Cardiac muscle cell (in vitro differentiated cells and primary cell): Measurements from ENCODE around the gene TSPAN3. TPM values are rescaled to one million over a fixed set of nuclear protein-coding genes. Genes with fewer than 3 reads are reported as not detected.

ENCODE experiments used
- DNase-seq, 2 donors: peaks; one replicate each; pipeline versions ENCODE4 v3.0.0 to v3.0.0-alpha.2; 2010 to 2017; ENCODE audit warnings: low read depth in 1 of 2, low spot score in 1 of 2
- H3K27ac ChIP-seq: fragments of 200-600 bp; sonication (generic); 2 replicates; pipeline ENCODE4 v1.5.1; 2016
- H3K27me3 ChIP-seq: fragments of 200-600 bp; sonication (generic); 2 replicates; pipeline ENCODE4 v1.6.0; 2016; ENCODE audit warnings: control low read depth
- H3K36me3 ChIP-seq: fragments of 200-600 bp; sonication (generic); 2 replicates; pipeline ENCODE4 v1.5.1; 2016; ENCODE audit warnings: control low read depth
- H3K4me1 ChIP-seq: fragments of 200-600 bp; sonication (generic); 2 replicates; pipeline ENCODE4 v1.8.1; 2017; ENCODE audit warnings: low read depth, mild to moderate bottlenecking, mixed run types
- H3K4me3 ChIP-seq: fragments of 200-600 bp; sonication (generic); 2 replicates; pipeline ENCODE4 v1.5.1; 2016; ENCODE audit warnings: mild to moderate bottlenecking
- H3K9me3 ChIP-seq: fragments of 200-600 bp; sonication (generic); 2 replicates; pipeline ENCODE4 v1.5.1; 2017; ENCODE audit warnings: low read depth, mild to moderate bottlenecking, control low read depth
- CTCF ChIP-seq: IDR thresholded peaks from 2 replicates; pipeline ENCODE4 v1.5.1; 2012; ENCODE audit warnings: low read depth, mild to moderate bottlenecking, low read length
- polyA plus RNA-seq: library from polyadenylated mRNA; unstranded; fragments of >200 nt; fragmentation: Nextera tagmentation; extraction: Ambion mirVana; gene quantifications from 2 replicates; pipeline ENCODE4 v1.2.1, GENCODE V29; 2016
- total RNA-seq: library from RNA; depleted of rRNA; stranded (reverse); fragments of >200 nt; gene quantifications from 2 replicates; pipeline ENCODE4 v1.2.3, GENCODE V29; 2016

The TSPAN3 gene
- total and polyA plus RNA-seq, 2 experiments from 2014 or later: 316 to 427 TPM

- Histone ChIP-seq H3K27ac (no peak overlapping the region), H3K4me1 (no peaks in the 10 kb centered on the region), H3K4me3 (no peak overlapping the region), H3K36me3 (no peaks in the 10 kb centered on the region), H3K9me3 (no peaks in the 10 kb centered on the region), H3K27me3 (no peaks in the 10 kb centered on the region)
- no peak for TF ChIP-seq CTCF
- no peak for DNase-seq
Measured at GRCh38 chr15:77002436-77002835, 68.5 kb downstream of the TSPAN3 start.

GRCh38 chr15:77001966-77002365 lies 68.9 kb downstream of the TSPAN3 start:
- no peak overlapping the region for H3K4me3 ChIP-seq
- H3K27ac ChIP-seq: no peak overlapping the region
- H3K9me3 ChIP-seq: no peaks in the 10 kb centered on the region
- no peaks in the 10 kb centered on the region for H3K27me3 ChIP-seq
- no peak for TF ChIP-seq CTCF
- no peaks in the 10 kb centered on the region for H3K36me3 ChIP-seq
- H3K4me1 ChIP-seq: no peaks in the 10 kb centered on the region
- DNase-seq: no peak

GRCh38 chr15:77001351-77001750 lies 69.6 kb downstream of the TSPAN3 start:
- no peak for TF ChIP-seq CTCF
- no peak for DNase-seq
- Histone ChIP-seq H3K4me3 (no peak overlapping the region), H3K27me3 (no peaks in the 10 kb centered on the region), H3K4me1 (no peaks in the 10 kb centered on the region), H3K9me3 (no peaks in the 10 kb centered on the region), H3K27ac (no peak overlapping the region), H3K36me3 (no peaks in the 10 kb centered on the region)

- Histone ChIP-seq H3K9me3 (no peaks in the 10 kb centered on the region), H3K27ac (no peak overlapping the region), H3K4me1 (no peaks in the 10 kb centered on the region), H3K36me3 (no peaks in the 10 kb centered on the region), H3K27me3 (no peaks in the 10 kb centered on the region), H3K4me3 (no peak overlapping the region)
- DNase-seq: no peak
- TF ChIP-seq CTCF: no peak
Measured at GRCh38 chr15:76999996-77000395, 70.9 kb downstream of the TSPAN3 start.

GRCh38 chr15:76998663-76999285 lies 72.1 kb downstream of the TSPAN3 start:
- no peaks in the 10 kb centered on the region for H3K4me1 ChIP-seq
- no peaks in the 10 kb centered on the region for H3K27me3 ChIP-seq
- no peak for TF ChIP-seq CTCF
- H3K27ac ChIP-seq: no peak overlapping the region
- H3K9me3 ChIP-seq: no peaks in the 10 kb centered on the region
- no peak overlapping the region for H3K4me3 ChIP-seq
- no peak for DNase-seq
- no peaks in the 10 kb centered on the region for H3K36me3 ChIP-seq
